CD4-positive, alpha-beta T cell treated with Interleukin-17A for 1 hour (primary cell): ENCODE results near the gene AACS.
"Not testable (repeated sequence)": the region's sequence is repeated elsewhere in the genome, so short reads cannot be mapped to it uniquely, and the experiment has no call there.

ENCODE experiments used
- DNase-seq: peaks from one replicate; pipeline ENCODE4 v3.0.0-alpha.2; 2020

Gene AACS, protein sequence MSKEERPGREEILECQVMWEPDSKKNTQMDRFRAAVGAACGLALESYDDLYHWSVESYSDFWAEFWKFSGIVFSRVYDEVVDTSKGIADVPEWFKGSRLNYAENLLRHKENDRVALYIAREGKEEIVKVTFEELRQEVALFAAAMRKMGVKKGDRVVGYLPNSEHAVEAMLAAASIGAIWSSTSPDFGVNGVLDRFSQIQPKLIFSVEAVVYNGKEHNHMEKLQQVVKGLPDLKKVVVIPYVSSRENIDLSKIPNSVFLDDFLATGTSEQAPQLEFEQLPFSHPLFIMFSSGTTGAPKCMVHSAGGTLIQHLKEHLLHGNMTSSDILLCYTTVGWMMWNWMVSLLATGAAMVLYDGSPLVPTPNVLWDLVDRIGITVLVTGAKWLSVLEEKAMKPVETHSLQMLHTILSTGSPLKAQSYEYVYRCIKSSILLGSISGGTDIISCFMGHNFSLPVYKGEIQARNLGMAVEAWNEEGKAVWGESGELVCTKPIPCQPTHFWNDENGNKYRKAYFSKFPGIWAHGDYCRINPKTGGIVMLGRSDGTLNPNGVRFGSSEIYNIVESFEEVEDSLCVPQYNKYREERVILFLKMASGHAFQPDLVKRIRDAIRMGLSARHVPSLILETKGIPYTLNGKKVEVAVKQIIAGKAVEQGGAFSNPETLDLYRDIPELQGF

DNA sequence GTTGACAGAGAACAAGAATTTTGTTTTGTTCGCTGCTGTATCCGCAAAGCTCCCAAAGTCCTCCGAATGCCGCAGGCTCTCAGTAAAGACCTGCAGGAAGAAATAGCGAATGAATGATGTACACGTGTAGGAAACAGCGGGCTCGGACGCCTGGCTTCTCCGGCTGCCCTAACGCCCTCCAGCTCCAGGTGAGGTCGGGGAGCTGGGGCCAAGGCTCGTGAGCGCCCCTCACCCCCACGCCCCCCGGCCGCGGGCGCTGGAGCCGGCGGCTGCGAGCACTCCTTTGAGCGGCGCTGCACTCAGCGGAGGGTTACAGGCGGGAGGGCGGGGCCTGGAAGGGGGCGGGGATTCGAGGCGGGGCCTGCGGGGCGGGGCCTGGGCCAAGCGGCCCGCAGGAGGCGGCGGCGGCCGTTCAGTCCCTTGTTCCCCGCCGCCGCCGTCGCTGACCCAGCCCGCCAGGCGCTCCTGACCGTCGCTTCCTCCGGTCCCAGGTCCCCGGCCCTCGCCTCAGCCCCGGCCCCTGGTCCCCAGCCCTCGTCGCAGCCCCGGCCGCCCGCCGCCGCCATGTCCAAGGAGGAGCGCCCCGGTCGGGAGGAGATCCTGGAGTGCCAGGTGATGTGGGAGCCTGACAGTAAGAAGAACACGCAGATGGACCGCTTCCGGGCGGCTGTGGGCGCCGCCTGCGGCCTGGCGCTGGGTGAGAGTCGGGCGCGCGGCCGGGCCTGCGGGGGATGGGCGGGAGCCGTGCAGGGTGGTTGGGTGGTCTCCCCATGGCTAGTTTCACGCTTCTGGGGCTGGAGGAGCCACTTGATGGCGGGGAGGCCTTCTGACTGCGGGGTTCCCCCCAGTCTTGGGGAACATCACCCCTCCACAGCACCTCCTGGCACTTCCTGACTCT, at the start of gene AACS:
TSS of gene AACS (plus strand) at position 415 of the 898 bp plus-strand sequence. CDS start at position 565, 150 bp downstream.
- DNase-seq: peak; percentile 81

GRCh38 chr12:125015680-125016310, 49.4 kb upstream of the AACS start:
- no peak for DNase-seq

- no peak for DNase-seq
Measured at GRCh38 chr12:125017801-125018200, 47.4 kb upstream of the AACS start.

- DNase-seq: no peak
Measured at GRCh38 chr12:125018356-125018755, 46.9 kb upstream of the AACS start.

- no peak for DNase-seq
Measured at GRCh38 chr12:125021096-125021495, 44.1 kb upstream of the AACS start.

GRCh38 chr12:125021771-125022170, 43.5 kb upstream of the AACS start:
- no peak for DNase-seq

DNA sequence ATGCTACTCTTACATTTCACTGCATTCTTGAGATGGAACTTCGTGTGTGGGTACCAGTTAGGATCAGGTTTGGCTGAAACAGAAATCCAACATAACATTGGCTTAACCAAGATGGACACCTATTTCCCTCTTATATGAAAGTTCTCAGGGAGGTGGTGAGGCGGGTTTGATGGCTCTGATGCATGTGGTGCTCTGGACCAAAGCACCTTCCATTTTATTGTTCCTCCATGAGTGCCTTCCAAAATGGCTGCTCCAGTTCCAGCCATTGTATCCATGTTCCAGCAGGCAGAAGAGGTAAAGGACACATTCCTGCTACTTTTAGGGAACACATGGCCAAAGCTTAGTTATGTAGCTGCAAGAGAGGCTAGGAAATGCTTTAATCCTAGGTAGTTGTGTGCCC, 42.2 kb upstream of the AACS start:
- DNase-seq: no peak

- DNase-seq: no peak
Measured at GRCh38 chr12:125024949-125025563, 40.2 kb upstream of the AACS start.

GRCh38 chr12:125025606-125026235, 39.5 kb upstream of the AACS start:
- DNase-seq: no peak

- DNase-seq: no peak
Measured at GRCh38 chr12:125028106-125028505, 37.1 kb upstream of the AACS start.

DNA sequence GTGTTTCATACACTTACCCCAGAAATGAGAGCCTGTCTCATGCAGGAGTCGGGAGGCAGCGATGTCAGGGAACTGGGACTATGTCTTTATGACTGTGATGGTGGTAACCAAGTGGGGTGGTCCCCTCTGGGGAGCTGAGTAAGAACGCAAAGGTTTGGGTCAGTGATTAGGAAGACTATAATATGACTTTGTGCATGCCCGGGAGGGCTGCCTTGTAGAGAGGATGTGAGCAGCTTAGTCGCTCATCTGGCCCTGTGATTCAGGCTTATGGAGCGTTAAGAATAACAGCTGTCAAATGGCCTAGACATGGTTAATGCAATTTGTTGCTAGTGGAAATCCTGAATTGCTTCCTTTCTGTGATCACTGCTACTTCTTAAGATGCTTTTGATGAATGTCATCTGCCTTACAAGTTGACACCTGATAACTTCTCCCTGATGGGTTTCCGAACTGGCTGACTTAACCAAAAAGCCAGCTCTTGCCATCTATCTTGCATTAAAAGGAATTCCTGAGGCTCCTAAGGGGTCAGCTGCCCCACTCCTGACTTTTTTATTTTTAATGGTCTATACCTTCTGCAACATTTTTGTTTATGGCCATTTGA, 35.4 kb upstream of the AACS start:
- no peak for DNase-seq

DNA sequence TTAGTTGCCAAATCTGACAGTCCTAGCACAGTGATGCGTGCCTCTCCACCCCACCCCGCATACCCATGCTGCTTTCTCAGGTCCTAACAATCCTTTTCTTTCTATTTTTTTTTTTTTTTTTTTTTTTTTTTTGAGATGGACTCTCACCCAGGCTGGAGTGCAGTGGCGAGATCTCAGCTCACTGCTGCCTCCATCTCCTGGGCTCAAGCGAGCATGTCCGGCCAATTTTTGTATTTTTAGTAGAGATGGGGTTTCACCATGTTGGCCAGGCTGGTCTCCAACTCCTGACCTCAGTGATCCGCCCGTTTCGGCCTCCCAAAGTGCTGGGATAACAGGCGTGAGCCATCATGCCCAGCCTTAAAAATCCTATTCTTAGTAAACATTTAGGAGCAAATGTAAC, 33.8 kb upstream of the AACS start:
- DNase-seq: not testable (repeated sequence)

DNA sequence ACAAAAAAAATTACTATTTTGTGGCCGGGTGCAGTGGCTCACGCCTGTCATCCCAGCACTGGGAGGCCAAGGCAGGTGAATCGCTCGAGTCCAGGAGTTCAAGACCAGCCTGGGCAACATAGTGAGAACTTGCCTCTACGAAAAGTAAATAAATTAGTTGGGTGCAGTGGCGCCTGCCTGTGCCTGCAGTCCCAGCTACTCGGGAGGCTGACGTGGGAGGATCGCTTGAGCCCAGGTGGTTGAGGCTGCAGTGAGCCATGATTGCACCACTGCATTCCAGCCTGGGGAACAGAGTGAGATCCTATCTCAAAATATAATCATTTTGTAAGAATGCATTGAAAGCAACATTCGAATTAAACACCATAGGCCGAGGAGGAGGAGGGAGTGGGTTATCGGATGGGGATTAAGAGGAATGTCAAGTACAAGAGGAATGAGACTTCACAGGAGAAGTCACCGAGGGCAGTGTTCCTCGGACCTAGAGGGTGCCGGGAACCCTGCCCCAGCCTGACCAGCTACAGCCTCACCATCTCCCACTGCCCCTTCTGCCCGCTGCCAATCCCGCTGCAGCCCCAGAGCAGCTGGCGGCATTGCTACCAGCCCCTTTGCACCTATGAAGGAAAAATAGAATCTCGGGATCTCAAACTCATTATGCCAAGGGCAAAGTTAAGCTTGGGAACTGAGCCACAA, 32.6 kb upstream of the AACS start:
- DNase-seq: no peak

DNA sequence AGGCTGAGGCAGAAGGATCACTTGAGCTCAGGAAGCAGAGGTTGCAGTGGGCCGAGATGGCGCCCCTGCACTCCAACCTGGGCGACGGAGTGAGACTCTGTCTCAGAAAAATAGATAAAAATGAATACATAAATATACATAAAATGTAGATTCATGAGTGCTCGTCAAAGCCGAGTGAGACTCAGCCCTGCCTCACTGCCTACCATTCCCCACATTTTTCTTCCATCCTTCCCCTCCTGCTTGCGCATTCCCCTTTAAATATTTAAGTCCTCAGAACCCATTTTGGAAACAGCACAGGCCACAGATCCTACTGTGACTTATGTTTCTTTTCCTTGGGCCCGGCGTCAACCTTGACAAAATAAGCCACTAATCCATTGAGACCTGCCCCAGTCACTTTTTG, 31.9 kb upstream of the AACS start:
- DNase-seq: no peak

GRCh38 chr12:125038976-125039625, 26.1 kb upstream of the AACS start:
- DNase-seq: no peak

DNA sequence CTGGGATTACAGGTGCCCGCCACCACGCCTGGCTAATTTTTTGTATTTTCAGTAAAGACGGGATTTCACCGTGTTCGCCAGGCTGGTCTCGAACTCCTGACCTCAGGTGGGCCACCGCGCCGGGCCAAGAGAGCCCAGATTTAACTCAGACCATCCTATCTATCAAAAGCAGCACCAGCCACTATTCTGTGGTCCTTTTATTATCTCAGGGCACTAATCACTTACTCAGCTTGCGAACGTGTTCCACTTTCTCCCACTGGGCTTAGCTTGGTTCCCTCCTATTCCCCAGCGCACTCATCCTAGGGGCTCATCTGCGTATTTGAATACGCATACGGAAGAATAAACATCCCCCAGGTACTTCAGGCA, 16.2 kb upstream of the AACS start:
- no peak for DNase-seq

GRCh38 chr12:125050446-125050845, 14.8 kb upstream of the AACS start:
- no peak for DNase-seq

DNA sequence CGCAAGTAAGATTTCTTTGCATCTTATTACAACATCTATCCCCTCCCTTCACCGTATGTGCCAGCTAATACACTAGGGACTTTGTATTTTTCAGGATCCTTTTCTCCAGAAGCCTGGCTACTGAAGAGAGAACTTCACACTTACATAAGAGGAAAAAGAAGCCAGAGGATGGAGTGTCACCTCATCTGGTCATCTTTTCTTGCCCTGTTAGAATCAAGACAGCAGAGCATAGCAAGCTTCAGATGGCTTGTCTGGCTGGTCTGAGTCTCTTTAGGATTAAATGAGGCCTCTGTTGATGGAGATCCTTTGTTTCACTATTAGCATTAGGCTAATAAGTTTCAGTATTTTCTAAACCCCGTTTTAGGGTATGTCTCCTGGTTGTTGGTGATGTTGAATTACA, 14.4 kb upstream of the AACS start:
- no peak for DNase-seq

GRCh38 chr12:125053821-125054220, 11.4 kb upstream of the AACS start:
- no peak for DNase-seq

DNA sequence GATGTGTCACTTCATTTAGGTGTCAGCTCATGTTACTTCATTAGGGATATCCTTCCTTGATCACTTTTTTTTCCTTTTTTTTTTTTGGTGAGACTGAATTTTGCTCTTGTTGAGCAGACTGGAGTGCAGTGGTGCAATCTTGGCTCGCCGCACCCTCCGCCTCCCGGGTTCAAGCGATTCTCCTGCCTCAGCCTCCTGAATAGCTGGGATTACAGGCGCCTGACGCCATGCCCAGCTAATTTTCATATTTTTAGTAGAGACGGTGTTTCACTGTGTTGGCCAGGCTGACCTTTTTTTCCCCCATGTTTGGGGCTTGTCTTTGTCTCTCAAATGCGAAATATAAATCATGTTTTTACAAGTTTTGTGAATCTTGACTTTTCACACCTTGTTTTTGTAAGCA, 9.6 kb upstream of the AACS start:
- no peak for DNase-seq
